Inflammatory macrophage treated with lipopolysaccharide for 4 hours (primary cell): ENCODE data around the gene PLCL2.

Experiments
- DNase-seq: peaks from one replicate; pipeline ENCODE4 v3.0.0-alpha.2; 2020

Gene PLCL2

GRCh38 chr3:16884748-16885592 lies at the start of gene PLCL2:
TSS of gene PLCL2 (plus strand) at chr3:16884955. CDS start at chr3:16885040, 85 bp downstream.
- peak; percentile 70 for DNase-seq

GRCh38 chr3:16836505-16837237 lies 48.1 kb upstream of the PLCL2 start:
- DNase-seq: no peak

- no peak for DNase-seq
Observed at GRCh38 chr3:16837602-16838001, 47.2 kb upstream of the PLCL2 start.

GRCh38 chr3:16838561-16838960 lies 46.2 kb upstream of the PLCL2 start:
- peak; percentile 13 for DNase-seq

GRCh38 chr3:16839271-16840100 lies 45.3 kb upstream of the PLCL2 start:
- no peak for DNase-seq

- no peak for DNase-seq
Observed at GRCh38 chr3:16840101-16840424, 44.7 kb upstream of the PLCL2 start.

- DNase-seq: peak; percentile 14
Observed at GRCh38 chr3:16841041-16841753, 43.6 kb upstream of the PLCL2 start.

- DNase-seq: peak; percentile 66
Observed at GRCh38 chr3:16841904-16842271, 42.9 kb upstream of the PLCL2 start.

GRCh38 chr3:16842272-16843270 lies 42.2 kb upstream of the PLCL2 start:
- DNase-seq: peak; percentile 73

- DNase-seq: no peak
Observed at GRCh38 chr3:16844222-16844621, 40.5 kb upstream of the PLCL2 start.

- DNase-seq: peak; percentile 59
Observed at GRCh38 chr3:16844791-16845190, 40.0 kb upstream of the PLCL2 start.

GRCh38 chr3:16846373-16847080 lies 38.2 kb upstream of the PLCL2 start:
- peak; percentile 63 for DNase-seq

GRCh38 chr3:16848007-16848406 lies 36.7 kb upstream of the PLCL2 start:
- no peak for DNase-seq

GRCh38 chr3:16849229-16849628 lies 35.5 kb upstream of the PLCL2 start:
- DNase-seq: peak; percentile 93

- DNase-seq: peak; percentile 22
Observed at GRCh38 chr3:16849795-16850194, 35.0 kb upstream of the PLCL2 start.

- DNase-seq: no peak
Observed at GRCh38 chr3:16855497-16855896, 29.3 kb upstream of the PLCL2 start.

- DNase-seq: no peak
Observed at GRCh38 chr3:16860234-16860633, 24.5 kb upstream of the PLCL2 start.

GRCh38 chr3:16861432-16861831 lies 23.3 kb upstream of the PLCL2 start:
- DNase-seq: no peak

- DNase-seq: no peak
Observed at GRCh38 chr3:16864610-16865313, 20.0 kb upstream of the PLCL2 start.

GRCh38 chr3:16865335-16865734 lies 19.4 kb upstream of the PLCL2 start:
- DNase-seq: no peak
